HG03064 (cell line): ENCODE results near the gene HMX1.

Experiments
- ATAC-seq: cut with Tn5 transposase; IDR thresholded peaks from one replicate; pipeline ENCODE4 v1.9.1; 2021; ENCODE audit warnings: low read depth; ENCODE audit not compliant: unreplicated experiment

The HMX1 gene

DNA sequence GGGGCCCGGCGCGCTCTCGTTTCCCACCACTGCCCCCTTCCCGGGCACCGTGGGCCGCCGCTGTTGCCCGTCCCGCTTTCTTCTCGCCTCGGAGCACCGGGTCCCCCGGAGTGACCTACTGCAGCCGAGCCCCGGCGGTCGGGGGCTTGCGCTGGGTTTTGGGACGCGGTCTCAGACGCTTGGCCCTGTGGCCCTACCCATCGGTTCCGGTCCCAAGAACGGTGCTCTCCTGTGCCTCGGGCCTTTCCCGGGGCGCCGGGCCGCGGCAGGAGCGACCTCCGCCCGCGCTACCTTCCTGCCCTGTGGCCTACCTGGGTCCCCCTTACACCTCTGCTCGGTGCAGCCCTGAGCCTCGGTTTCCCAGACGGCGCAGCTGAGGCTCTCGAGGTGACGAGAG is 21.6 kb upstream of the HMX1 start:
- ATAC-seq, result no peak

DNA sequence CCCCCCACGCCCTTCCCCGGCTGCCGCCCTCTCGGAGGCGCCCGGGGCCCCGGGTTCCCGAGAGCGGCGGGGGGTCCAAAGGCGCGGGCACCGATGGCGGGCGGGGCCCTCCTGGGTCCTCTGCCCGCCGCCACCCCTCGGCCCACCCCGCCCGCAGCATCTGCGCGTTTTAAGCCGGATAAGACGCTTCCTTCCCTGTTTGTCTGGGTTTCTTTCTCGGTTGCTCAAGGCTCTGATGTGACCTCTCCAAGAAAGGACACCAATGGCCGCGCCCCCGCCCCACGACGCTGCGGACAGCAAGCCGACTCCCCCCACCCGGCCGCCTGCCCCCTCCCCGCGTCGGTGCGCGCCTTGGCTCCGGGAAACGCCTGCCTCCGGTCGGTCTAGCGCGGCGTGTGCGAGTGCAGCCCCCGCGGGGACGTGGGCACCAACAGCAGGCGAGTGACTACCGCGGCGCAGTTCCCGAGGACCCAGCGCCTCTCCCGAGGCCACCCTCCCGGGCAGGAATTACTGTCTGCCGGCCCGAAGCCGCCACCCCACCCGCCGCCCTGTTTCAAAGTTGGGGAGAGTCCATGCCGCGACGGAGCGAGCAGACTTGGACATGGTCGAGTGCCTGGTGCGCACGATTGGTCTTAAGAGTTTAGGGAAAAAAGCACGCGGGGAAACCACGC is 21.1 kb upstream of the HMX1 start:
- ATAC-seq, result no peak

DNA sequence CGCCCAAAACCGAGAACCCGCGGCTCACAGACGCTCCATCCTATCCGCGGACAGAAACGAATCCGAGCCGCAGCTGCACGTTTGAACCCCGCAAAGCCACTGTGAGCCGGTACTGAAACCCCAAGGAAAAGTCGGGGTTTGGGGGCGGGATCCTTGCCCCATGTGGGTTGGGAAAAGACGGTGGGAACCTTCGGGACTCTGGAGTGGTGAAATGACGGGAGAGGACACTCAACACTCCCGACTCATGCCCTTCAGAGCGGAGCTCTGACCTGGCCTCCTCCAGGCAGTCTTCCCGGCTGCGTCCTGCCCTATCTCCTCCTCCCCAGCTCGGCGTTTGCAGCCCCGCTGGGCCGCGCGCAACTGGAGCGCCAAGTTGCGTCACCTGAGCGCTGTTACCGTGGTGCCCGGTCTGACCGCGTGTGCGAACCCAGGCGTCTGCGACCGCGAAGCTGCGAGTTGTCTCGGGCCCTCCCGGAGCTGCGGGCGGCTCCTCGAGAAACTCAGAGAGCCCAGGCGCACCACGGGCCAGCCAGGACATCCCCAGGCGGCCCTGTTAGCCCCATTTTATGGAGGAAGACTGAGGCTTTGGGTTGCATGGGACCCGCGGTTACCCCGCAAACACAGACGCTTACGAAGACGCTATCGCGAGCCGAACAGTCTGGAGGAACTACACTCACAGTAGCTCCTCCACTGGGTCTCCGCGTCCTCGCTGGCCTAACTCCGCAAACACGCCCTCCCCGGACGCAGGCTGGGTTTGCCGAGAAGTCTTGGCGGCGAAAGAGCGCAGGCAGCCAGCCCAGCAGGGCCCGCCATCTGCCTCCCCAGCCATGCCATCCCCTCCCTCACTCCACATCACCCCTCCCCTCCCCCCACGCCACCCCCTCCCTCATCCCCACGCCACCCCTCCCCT is 20.3 kb upstream of the HMX1 start:
- no peak for ATAC-seq

DNA sequence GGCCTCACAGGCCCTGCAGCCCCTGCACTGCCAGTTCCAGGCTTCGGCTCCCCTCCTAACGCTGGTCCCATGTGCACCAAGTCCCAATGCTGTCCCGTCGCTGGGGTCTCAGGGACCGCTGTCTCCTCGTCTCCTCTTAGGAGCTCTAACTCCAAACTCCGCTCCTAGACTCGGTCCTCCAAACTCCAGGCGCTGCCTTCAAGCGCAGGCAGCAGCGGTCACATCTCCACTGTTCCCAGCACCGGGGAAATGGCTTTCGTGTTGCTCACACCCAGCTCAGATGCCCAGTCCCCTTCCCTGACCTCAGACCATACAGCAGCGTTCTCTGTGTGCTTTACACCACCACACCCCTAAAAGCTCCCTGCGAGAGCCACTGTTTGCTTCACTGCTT is 19.6 kb upstream of the HMX1 start:
- ATAC-seq, result no peak

DNA sequence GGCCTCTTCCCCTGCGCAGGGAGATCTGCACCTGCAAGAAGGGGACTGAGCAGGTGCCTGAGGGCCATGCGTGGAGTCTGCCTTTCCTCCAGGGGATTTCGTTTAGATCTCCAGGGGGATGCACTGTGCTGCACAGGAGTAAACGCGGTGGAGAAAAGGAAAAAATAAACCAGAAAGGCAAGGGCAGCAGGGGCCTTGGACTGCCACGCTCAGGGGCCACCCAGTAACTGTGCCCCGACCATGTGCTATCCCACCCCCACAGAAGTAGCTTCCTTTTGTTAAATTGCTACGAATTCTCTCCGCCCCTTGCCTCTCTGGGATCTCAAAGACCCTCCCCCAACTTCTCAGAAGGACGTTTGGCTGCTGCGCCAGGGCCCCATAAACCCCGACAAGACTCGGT is 17.2 kb upstream of the HMX1 start:
- ATAC-seq, result no peak

DNA sequence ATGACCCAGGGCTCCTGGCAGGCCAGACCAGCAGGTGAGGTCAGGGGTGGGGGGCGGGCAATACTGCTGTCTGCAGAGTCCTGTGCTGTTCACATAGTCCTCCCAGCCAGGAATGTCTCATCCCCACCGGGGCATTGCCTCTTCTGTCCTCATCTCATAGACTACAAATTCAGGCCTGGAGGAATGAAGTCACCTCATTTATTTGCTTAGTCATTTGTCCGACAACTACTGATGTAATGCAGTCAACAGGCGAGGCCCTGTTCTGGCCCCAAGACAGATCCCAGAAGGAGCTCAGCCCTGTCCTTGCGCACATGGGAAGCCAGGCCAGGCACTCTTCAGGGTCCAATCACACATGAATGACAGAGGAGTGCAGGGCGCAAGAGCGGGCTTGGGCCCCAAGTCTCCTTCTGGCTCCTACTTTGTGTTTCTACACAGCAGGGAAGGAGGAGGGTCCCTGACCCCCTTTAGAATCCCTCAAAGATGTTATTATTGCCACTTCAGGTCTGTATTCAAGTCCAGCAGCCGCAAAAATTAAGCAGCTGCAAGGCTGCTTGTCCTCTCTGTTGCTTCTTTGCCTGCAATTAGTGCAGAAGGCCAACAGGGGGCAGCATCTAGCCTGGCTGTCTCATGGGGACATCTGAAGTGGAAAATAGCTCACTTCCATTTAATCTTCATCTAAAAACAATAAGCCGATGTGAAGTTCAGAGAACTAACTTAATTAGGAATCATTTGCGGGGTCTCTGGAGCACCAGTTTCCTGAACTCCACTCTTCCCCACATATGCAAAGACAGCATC is 15.2 kb upstream of the HMX1 start:
- ATAC-seq, result no peak

DNA sequence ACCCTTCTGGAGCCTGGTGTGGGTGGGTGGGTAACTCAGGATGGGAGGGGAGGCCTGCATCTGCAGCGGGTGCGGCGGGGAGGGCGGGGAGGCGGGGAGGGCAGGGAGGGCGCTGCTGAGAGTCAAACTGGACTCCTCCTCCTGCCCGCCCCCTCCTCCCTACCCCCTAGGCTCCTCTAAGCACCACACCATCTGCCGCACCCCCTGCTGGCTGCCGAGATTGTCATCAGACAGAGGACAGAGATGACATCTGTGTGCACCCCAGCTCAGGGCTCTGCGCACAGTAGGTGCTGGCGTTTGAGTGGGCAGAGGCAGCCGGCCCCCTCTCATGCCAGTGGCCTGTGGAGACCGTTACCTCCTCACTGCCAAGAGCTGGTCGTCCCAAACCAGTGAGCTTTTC is 10.6 kb upstream of the HMX1 start:
- no peak for ATAC-seq

DNA sequence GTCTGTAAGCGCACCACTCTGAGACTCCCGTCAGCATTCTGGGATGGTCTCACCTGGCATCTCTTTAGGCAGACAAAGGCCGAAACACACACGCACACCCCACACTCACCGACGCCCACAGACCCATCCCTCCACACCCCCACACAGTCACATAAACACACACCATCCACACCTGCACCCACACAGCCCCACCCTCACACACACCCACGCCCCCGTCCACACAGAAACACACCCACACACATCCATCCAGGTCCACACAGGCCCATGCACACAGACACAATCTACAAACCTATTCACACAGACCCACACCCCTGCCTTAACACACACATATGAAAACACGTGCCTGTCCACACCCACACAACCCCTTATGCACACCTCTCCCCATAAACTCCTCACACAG is 9.2 kb upstream of the HMX1 start:
- ATAC-seq, result no peak

DNA sequence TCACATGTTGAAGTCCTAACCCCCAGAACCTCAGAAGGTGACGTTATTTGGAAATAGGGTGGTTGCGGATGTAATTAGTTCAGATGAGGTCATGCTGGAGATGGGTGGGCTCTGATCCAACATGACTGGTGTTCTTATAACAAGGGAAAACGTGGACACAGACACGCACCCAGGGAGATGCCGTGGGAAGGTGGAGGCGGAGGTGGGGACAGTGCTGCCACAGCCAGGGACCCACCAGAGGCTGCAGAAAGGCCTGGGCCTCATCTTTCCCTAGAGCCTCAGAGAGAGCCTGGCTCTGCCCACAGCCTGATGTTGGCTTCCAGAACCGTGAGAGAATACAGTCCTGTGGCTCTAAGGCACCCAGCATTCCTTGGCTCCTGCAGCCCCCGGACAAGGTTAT is 7.9 kb upstream of the HMX1 start:
- ATAC-seq, result no peak

DNA sequence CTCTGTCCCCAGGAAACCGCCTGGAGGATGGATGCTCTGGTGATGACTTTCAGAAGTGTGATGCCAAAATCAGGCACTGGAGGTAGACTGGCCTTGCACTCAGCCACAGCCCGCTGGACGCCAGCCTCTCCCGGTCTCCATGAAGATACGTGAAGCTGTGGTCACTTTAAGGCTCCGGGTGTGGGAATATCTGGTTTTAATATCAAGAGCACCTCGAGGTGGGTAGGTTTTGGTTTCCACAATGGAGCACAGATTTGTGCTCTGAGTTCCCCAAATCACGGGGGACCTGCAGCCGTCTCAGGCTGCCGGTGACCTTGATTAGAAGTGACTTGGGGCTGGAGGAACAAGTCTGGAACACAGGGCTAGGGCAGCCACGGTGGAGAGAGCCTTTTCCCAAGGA is 6.8 kb upstream of the HMX1 start:
- ATAC-seq, result no peak

DNA sequence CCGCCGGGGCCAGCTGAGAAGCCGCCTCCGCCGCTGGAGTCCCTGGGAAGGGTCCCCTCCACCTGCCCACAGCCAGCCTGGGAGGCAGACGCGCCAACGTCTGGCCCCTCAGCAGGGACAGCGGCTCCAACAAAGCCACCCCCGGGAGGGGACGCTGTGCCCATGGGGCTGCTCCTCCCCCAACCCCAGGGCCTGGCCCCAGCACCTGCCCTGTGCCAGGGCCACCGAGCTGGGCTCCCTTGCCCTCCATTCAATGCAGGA is 6.1 kb upstream of the HMX1 start:
- ATAC-seq, result no peak

DNA sequence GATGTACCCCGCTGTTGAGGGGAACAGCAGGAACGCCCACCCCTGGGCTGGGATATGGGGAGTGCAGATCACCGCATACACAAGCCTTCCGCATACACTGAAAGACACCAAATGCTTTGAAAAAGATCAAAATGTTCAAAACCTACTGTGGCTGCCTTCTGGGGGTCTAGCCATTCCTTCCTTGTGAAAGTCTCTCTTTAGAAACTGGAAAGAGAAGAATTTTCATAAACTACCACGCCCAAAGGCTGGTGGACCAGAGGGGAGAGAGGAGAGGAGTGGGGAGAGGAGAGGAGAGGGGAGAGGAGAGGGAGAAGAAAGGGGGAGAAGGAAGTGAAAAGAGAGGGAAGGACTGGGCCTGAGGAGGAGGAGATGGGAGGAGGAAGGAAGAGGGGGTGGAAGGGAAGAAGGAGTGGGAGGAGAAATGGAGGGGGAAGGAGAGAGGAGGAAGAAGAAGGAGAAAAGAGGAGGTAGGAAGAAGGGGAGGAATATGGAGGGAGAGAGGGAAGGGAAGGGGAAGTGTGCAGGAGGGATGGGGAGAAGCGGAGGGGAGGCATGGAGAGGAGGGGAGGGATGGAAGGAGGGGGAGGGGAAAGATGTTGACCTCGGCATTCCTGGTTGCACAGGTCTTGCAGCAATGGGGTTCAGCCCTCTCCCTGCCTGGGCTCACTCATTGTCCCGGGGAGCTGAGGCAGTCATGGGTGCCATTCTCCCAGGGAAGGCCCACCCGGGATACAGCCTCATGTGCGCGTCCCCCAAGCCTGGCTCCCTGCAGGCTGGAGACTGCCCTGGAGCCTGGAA is 5.5 kb upstream of the HMX1 start:
- ATAC-seq, result no peak

DNA sequence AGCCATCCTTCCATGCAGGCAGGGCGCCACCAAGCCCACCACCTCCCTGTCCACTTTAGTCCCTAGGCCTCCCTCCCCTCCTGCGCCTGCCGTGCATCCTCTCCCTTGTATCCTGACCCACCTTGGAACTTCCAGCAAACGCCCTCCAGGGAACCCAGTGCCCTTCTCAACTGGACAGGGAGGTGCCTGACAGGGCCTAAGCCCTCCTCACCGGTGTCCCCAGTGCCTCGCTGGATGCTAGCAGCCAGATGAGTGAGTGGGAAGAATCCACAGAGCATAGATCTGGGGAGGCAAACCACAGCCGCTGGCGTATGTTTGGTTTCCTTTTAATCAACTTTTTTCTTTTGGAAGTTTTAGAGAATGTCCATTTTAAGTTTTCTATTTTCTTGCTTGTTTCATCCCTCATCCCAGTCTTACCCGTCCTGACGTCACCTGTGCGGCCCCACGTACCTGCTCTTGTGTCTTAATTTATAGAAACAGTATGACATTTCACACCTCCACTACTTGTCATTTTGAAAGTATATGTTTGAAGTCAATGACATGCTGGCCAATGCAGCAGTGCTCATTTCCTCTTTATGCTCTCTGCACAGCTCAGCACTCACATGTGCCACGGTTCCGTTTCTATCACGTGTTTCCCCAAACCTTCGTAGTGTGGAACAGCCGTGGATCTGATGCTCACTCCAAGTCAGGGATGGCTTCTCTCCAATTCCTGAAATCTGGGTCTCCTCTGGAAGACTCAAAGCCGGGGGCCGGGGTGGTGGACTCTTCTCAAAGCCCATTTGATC is 3.4 kb upstream of the HMX1 start:
- no peak for ATAC-seq

DNA sequence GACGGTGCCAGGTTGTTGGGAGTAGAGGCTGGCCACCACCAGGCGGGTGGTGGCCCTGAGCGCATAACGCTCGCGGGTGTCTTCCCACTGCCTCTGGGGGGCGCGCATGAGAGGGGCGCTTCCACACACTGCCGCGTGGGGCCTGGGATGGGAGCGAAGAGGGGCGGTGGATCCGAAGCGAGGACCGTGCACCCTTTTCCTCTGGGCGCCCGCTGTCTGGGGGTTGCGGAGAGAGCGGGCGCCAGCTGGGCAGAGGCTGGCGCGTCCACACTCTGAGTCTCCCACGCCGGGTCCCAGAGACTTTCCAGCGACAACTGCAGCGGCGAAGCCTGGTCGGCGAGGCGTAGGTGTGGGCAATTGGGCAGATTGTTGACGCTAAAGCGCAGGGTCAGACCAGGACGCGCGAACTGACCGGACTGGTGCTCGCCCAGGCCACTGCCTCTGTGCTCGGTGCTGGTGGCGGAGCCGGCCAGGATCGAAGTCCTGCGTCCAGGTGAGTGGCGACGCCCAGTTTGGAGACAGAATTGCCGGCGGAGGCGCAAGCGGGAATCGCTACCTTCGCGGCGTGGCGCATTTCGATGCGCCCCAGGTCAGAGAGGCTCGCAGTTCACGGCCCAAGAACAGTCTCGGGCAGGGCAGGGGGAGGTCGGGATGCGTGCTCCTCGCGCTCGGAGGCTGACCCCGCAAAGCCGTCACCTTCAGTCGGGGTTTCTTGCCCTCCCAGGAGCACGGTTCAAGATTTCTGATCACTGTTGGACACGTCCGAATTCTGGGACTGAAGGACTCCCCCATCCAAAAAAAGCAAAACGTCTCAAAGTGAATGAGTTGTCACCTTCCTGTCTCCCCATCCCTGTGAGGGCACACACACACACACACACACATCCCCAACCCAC is 2.6 kb upstream of the HMX1 start:
- ATAC-seq, result no peak

DNA sequence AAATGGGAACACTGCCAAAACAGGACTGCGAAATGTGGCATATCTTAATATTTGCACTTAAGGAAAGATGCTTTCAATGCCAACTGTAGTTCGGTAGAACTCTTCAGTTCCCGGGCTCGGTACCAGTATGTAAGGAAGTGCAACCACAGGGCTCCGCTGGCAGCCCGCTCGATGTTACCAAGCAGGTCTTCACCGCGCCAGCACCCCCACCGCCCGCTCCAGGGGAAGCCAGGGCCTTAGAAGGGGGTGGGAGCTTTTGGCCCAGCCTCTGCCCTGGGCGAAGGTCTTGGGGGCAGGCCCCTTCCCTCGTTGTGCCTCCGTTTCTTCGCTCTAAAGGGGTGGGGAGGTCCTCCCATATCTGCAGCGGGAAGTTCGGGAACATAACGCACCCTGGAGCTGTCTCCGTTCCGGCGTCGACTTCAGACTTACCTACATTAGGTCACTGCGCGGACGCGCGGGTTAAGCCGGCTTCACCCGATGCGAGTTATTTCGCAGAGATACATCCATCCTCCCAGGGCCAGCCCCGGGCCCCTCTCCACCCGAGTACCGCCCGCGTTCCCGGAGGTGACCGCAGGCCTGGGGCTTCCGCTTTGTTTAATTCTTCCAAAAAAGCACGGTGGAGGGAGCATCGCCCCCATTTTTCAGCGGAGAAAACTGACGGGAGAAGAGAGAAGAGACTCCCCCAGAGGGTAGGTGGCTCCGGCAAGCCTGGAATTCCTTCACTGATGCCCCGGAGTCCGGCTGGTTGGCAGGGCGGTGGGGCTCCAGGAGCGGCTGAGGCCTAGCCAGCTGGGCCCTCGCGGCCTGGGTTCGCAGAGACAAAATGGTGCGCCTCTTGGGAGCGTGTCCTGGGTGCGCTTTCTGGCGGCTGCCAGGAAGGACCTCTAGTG is 1.0 kb upstream of the HMX1 start:
- no peak for ATAC-seq

DNA sequence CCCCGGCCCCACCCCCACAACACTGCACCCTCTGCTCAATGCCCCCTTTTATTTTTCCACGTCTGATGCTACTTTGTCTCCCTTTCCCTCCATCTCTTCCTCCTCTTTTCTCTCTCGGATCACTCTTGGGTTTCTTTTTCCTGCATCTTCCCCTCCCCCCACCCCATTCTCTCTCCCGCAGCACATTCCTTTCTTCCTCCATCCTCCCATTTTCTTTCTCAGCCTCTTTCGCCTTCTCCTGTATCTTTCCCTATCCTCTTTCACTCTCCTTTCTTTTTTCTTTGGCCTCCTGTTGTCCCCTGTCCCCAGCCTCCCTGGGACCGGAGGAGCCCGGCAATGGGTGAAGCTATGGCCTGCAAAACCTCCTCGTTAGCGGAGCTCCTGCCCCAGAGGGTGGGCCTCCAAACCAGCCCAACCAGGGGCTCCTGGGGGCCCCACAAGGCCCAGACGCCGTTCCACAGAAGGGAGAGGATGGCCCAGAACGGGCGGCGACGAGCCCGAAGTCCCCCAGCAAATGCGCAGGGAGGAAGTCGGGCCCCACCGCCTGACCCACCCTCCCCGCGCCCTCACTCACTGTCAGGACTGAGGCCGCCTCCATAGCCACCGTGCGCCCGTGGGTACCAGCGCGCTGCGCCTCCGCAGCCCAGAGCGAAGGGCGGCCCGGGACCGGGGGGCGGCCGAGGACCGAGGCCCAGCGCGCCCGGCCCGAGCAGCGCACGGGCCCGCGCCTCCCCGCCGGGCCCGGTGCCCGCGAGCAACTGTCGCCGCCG is 807 bp downstream of the HMX1 start:
- no peak for ATAC-seq

DNA sequence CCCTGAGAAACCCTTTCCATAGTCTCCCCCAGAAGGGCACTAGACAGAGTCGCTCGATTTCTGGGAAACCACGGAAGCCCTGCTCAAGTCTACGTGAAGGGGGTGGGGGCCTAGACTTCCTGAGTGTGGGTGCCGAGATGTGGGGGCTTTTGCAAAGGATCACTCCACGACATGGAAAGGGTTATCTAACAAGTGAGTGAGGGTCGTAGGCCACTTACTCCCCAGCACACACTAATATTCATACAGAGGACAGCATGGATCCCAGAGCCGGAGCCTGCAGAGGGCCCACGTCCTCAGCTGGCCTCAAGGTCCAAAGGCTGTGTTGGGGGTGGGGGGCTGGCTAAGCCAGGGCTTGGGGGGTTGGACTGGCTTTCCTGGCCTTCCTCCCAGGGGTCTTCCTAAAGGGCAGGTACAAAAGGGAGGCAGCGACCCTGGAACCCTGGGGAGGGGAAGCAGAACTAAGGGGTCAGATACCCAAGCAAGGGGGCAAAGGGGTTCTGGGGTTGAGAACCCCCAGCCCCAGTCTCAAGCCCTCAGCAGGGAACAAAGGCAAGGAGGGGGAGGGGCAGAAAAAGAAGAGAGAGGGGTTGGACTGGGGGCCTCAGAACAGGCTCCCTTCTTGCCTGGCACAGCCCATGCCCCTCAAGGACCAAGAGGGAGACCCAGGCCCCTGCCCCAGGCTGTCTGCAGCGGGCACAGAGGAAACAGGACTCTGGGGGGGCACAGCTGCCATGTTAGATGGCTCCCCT is 1.6 kb downstream of the HMX1 start:
- ATAC-seq, result no peak
